SKM-1 (cell line): ENCODE measurements around the gene CFD.
"Not testable (repeated sequence)": the region's sequence is repeated elsewhere in the genome, so short reads cannot be mapped to it uniquely, and the experiment has no call there.

ENCODE experiments used
- DNase-seq: peaks from one replicate; lab custom pipeline; 2025; ENCODE audit not compliant: unreplicated experiment; lab: John Stamatoyannopoulos, UW

The CFD gene

GRCh38 chr19:852136-853013 lies 7.1 kb upstream of the CFD start, which contains the start of gene ELANE:
Gene ELANE, plus strand, starts transcription at chr19:852303. Its CDS starts 26 bp downstream, at chr19:852329.
- no peak for DNase-seq

GRCh38 chr19:853014-853585 lies 6.4 kb upstream of the CFD start:
- no peak for DNase-seq

- not testable (repeated sequence) for DNase-seq
Observed at GRCh38 chr19:853614-854220, 5.7 kb upstream of the CFD start.

GRCh38 chr19:854549-854948 lies 4.9 kb upstream of the CFD start:
- no peak for DNase-seq

- no peak for DNase-seq
Observed at GRCh38 chr19:855142-855541, 4.3 kb upstream of the CFD start.

GRCh38 chr19:855566-856120 lies 3.8 kb upstream of the CFD start:
- no peak for DNase-seq

GRCh38 chr19:858284-858683 lies 1.2 kb upstream of the CFD start:
- DNase-seq: no peak

- no peak for DNase-seq
Observed at GRCh38 chr19:861141-861755, 1.8 kb downstream of the CFD start.

GRCh38 chr19:861756-862580 lies 2.5 kb downstream of the CFD start:
- DNase-seq: peak; percentile 54

- DNase-seq: no peak
Observed at GRCh38 chr19:862581-863314, 3.3 kb downstream of the CFD start.

GRCh38 chr19:863315-863620 lies 3.8 kb downstream of the CFD start:
- no peak for DNase-seq

- no peak for DNase-seq
Observed at GRCh38 chr19:866769-867300, 7.4 kb downstream of the CFD start.

GRCh38 chr19:867301-867793 lies 7.9 kb downstream of the CFD start:
- no peak for DNase-seq

- no peak for DNase-seq
Observed at GRCh38 chr19:867855-868457, 8.5 kb downstream of the CFD start.

- DNase-seq: no peak
Observed at GRCh38 chr19:868458-869244, 9.2 kb downstream of the CFD start.

GRCh38 chr19:869245-870177 lies 10.0 kb downstream of the CFD start:
- no peak for DNase-seq

GRCh38 chr19:870314-870713 lies 10.8 kb downstream of the CFD start:
- no peak for DNase-seq
